DOHH2 (cell line): ENCODE data around the gene AK9.

Source experiments
- CTCF ChIP-seq: fragments of 200-600 bp; sonication (generic); IDR thresholded peaks from one replicate; pipeline ENCODE4 v1.5.1; 2014; ENCODE audit warnings: antibody characterized with exemption, mild to moderate bottlenecking, low read depth, low read length; ENCODE audit not compliant: poor library complexity, severe bottlenecking
- EZH2phosphoT487 ChIP-seq: fragments of 200-600 bp; sonication (generic); IDR thresholded peaks from 2 replicates; pipeline ENCODE4 v1.6.1; 2017; ENCODE audit warnings: borderline replicate concordance, mild to moderate bottlenecking, antibody characterized with exemption, low read length, moderate library complexity, mixed read lengths

- TF ChIP-seq CTCF, result no peak
- TF ChIP-seq EZH2phosphoT487, result no peak
These were observed 239.6 kb downstream of the AK9 start for GRCh38 chr6:109451376-109451775.
